NCI-H748 (cell line): ENCODE results near the gene RPS17.

Experiments
- DNase-seq: peaks from one replicate; lab custom pipeline; 2025; ENCODE audit not compliant: unreplicated experiment; lab: John Stamatoyannopoulos, UW

RPS17 gene

DNA sequence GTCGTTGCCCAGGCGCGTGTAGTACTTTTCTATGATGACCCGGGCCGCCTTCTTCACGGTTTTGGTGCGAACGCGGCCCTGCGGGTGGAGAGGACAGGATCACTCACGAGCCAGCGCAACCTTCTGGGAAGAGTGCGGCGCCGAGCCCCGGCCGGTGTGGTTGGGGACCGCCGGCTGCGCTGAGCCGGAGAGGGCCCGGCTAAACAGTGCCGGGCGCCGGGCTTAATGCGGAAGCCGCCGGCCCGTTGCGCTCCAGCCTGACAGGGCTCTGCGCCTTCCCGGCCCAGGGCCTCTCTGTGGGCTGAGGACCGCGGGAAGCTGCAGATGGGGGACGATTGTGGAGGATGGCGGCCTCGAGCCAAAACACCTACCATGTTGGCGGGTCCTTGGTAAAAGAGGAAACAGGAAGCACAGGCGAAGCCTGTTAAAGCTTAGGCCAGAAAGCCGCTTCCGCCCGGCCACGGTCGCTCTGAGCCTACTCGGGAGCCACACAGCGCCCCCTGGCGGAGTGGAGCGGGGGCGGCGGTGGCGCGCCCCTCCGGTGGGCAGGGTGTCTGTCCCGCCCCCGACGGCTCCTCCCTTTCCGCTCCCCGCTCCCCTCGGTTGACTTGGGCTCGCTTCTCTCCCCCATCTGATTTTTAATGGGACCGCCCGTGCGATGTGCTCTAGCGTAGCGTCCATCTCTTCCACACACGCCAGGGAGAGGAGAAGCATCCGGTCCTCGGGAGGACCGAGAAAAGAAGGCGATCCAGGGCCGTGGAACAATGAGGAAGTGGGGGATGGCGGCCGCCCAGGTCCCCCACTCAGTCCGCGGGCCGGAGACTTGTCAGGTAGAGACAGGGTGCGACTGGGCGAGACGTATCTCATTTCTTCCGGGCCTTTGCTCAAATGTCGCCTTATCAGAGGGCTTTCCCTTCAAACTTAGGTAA lies at the start of gene RPS17:
RPS17 (minus strand) TSS at position 403 of the 929 bp plus-strand sequence; CDS start at position 374, 29 bp downstream.
- DNase-seq, result no peak

DNA sequence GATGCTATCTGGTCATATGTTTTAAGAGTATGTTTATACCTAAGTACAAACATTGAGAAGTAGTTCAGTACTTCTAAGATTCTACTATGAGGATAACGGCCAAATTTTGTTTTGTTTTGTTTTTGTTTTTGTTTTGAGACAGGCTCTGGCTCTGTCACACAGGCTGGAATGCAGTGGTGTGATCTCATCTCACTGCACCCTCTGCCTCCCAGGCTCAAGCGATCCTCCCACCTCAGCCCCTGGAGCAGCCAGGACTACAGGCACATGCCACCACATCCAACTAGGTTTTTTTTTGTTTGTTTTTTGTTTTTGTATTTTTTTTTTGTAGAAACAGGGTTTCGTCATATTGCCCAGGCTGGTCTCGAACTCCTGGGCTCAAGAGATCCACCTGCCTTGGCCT lies 47.5 kb upstream of the RPS17 start:
- DNase-seq, result no peak

DNA sequence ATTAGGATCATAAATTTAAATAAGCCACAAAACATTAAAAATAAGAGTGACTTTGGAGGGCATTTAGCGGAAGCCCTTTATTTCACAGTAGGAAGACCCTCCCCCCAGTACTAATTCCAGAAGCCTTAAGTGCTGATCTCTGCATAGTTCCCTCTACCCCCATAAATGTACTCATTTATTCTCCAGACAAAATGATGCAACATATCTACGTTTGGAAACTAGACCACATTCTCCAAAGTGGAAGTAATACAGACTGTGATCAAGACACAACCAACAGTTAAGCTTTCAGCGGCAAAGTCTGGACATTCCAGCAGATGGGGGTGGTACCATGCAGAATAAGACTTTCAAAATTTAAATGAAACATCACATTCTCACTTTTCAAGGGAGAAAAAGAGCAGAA lies 44.8 kb upstream of the RPS17 start:
- no peak for DNase-seq

DNA sequence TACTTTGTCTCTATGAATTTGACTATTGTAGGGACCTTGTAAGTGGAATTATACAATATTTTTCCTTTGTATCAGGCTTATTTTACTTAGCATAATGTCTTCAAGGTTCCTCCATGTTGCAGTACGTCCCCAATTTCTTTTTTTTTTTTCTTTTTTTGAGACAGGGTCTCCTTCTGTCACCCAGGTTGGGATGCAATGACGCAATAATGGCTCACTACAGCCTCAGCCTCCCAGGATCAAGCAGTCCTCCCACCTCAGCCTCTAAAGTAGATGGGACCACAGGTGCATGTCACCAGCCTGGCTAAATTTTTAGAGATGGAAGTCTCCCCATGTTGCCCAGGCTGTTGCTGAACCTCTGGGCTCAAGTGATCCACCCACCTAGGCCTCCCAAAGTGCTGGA lies 40.5 kb upstream of the RPS17 start:
- no peak for DNase-seq

DNA sequence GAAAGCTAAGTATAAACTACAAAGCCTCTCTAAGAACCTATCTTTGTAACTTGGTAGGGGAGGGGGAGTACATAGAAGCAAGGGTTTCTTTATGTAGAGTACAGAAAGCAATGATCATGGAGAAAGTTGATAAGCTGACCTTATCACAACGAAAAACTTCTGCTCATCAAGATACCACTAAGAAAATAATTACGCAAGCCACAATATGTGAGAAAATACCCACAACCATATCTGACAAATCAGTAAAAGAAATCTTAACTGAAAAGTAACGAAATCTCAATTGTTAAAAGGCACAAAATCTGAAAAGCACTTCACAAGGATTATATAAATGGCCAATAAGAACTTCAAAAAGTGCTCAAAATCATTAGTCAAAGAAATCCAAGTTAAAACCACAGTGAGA lies 35.1 kb upstream of the RPS17 start:
- DNase-seq, result no peak

DNA sequence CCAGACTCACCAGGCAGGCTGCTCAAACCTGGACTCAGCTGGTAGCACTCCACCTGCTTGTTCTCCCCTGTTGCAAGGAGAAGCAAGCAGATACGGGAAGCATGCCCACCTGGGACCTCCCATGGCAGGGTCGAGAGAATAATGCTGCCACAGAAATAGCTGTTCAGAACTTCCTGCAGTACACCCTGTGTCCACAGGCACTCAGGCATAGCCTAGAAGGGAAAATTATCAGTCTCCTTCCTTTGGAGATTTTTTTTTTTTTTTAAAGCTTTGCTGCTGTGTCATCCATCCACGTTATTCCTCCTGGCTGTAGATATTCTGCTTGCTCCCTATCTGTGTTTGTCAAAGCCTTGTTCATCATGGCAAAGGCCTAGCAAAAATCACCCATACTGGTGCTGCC lies 32.7 kb upstream of the RPS17 start:
- no peak for DNase-seq

DNA sequence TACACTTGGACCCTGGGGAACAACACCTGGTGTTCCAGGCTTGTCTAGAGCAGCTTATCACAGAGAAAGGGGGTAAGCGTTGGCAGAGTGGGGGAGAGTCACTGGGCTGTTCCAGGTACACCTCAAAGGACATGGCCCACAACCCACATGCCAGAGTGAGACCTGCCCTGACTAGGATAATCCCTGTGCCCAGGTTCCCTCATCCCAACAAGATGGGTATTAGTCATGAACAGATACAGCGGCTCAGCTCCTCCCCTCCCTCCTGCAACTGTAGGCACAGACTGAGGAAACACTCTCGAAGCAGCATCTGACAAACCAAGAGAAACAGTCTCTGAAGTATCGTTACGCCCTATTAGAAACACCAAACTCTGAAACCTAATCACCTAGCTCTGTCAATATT lies 32.1 kb upstream of the RPS17 start:
- no peak for DNase-seq

DNA sequence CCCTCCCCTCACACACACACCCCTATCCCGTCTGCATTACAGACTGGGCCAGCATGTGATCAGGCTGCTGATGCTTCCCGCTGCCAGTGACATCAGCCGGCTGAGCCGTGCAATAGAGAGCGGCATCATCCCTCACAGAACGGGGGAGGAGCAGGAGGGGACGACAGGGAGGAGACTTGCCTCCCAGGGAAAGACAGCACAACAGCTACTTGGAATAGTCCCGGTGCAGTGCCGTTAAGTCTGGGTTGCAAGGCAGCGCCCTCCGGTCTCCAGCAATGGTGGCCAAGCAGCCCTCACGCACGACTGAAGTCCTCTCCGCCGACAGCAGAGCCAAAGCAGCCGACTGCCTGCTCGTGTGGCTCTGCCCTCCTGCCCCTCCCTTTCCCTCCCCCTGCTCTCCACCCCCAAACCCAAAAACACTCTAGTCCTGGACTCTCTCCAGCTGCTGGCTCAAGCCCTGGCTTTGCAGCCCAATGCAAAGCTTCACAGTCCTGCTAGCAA lies 31.5 kb upstream of the RPS17 start:
- DNase-seq, result peak; percentile 3

DNA sequence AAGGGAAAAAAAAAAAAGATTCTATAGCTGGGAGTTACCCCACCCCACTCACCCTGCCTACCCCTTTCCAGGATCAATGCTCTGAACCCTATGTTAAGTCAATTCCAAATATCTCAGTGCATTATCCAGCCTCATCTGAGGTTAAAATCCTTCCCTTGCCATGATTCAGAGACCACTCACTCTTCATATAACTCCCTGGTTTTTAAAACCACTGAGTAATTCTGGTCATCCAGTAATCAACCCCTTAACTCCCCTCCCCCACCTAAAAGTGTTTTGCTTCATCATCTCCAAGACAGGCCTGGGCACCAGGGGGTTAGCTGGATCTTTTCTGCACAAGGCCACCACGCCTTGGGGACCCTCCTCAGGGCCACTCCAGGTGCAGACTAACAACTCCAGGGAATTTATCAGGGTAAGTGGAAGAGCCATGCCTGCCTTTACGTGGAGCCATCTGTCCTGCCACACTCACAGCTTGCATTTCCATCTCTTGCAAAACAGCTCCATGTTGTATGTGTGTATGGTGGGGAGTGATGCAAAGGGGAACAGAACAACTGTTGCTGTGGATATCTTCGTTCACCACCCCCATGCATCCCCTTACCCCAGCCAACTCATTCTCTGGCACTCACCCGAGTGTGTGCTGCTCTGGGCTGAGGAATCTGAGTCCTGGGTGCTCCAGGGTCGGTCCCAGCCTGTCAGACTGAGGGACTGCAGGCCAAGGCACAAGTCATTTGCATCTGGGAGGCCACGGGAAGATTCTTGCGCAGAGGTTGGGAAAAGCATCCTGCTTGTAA lies 30.7 kb upstream of the RPS17 start:
- no peak for DNase-seq

DNA sequence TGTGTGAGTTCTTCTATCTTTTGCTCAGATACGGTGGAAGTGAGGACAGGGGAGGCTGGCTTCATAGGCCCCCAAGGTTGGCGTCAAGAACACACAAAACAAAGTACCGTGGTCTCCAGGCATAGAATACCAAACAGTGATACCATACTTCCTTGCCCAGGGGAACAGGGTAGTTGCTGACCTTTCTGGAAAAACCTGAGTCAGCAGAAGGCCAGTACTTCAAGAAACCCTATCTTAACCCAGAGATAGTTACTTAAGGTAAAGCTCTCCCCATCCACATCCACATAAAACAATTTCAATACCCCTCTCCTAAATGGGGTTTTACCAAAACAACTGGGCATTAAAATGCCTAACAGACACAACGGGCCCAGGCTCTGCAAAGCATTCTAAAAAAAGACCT lies 29.6 kb upstream of the RPS17 start:
- no peak for DNase-seq

DNA sequence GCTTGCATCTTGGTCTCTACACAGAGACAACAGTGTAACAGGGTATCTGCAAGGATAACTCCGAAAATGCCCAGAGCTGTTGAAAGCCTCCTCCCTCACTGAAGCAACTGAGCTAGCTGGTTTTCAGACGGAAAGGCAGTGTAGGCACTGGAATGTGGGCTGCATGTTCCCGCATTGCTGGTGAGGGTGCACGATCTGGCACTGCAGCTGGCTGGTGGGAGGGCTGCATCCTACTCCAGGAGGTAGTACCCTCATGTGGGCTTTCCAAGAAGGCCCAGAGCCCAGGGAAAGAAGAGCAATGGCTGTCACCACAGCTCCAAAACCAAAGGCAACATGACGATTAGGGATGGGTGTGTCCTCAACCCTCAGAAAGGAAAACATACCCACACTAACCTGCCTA lies 28.7 kb upstream of the RPS17 start:
- DNase-seq, result no peak

DNA sequence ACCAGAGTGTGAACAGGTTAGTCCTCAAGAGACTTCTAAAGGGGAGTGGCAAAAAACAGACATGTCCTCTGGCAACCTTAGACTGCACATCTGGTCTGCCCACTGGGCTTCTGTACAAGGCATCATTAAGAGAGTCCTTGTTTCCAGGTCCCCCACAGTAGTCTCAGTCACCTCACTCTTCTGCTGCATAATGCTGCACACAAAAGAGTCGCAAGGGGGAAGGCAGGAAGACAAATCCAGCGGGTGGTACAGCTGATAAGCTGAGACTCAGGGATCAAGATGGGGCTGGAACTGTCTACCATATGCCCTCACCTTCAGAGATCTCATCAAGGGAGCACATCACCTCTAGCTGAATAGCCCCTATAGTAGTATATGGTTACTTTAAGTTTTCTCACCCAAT lies 27.4 kb upstream of the RPS17 start:
- DNase-seq, result no peak

DNA sequence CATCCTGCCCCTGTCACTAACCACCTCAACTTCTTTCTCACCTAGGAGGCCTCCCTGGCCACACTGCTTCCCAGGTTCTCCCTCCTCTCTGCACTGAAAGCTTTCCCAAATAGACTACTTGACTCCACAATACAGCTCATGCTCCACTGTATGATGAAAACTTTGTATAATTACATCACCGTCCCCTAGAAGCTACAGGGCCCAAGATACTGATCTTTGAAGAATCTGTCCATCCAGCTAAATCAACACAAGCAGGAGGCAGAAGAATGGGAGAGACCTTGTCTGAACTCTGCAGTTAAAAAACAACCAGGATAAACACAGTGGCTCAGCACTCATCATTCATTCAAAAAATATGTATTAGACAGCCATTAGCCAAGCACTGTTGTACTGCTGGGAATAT lies 26.4 kb upstream of the RPS17 start:
- DNase-seq, result no peak

DNA sequence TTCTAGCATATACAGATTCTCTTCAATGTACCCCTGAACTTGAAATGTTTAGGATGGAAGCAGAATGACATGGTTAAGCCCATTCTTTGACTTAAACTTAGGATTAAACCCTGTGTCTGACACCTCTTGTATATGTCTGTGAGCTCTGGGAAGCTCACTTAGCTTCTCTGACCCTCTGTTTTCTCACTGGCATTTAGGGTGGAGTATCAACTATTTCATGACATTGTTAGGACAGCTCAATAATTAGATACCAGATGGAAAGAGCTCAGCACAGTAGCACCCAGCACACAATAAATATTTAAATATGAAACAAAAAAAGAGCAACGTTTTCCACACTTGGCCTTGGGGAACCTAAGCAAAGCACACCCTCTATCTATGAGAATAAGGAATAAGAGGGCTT lies 18.2 kb upstream of the RPS17 start:
- DNase-seq, result no peak

DNA sequence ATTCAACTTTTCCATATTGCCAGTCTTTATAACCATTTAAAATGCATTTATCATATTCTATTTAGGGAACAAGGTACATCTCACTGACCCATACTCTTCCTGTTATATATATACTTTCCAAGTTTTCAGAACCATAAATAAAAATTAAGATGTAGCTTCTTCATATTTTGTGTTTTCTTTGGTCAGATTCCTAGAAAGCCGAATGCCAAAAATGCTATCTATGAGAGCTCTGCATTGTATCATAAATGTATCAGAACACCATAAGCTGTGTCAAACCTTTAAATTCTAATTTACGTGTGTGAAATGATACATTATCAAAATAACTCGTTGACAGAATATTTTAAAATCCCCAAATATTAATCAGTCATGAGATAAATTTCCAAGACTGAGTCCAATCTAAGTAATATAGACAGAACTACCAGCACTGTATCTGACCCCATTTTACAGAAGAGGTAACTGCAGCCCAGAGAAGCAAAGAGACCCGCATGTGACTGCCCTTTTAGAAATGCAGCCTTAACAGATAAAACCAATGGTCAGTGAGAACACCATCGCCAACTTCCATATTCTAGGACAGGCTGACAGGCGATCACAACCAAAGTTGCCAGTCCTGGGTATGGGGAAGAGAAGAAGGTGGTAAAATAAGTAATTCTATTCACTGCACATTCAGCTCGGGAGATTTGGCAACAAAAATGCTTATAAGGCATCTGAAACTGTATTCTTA lies 16.2 kb upstream of the RPS17 start:
- no peak for DNase-seq

DNA sequence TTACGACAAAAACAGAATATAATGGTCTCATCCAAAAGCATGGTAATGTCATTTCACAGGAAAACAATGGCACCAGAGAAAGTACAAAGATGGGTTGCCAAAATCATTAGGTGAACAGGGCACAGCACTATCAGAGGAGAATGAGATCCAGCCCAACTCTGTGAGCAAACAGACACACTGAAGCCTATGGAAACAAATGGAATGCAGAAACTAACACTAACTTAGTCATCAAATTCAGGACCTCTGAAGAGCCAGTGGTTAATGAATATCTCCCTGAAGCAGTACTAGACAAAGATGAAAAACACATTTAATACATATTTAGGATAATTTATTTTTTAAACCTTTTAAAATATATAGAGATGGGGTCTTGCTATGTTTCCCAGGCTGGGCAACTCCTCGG lies 14.6 kb upstream of the RPS17 start:
- DNase-seq, result no peak

DNA sequence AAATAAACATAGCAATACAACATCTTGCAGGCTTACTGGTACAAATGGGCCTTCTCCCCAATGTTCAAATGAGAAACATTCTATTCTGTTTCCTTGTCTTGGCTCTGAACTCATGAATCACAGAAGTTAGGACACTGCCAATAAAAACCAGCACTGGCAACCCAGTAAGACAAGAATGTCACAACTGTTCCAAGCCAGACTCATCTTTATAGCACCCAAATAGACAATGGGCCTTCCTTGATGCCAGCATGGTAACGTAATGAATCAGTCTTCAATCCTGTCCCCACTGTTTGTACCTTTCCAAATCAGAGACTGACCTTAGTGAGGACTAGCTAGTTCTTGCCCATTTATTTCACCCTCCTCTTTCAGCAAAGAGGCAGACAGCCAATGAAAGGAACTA lies 14.1 kb upstream of the RPS17 start:
- no peak for DNase-seq

DNA sequence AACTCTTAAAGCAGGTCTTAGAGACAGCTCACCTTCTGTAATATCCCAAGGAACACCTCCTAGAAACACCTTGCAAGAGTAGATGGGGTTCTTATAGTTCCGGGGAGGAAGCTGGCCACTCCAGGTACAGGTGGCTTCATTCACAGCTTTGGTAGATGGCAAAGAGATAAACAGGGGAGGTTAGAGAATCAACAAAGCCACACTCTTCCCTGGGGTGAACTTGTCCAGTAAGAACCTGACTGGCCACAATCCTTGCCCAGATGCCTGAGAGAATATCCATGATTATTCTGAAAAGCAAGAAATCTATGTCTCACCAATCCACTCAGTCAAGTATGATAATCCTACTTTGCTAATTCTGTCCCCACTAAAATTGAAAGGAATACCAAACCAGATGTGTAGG lies 13.6 kb upstream of the RPS17 start:
- no peak for DNase-seq

DNA sequence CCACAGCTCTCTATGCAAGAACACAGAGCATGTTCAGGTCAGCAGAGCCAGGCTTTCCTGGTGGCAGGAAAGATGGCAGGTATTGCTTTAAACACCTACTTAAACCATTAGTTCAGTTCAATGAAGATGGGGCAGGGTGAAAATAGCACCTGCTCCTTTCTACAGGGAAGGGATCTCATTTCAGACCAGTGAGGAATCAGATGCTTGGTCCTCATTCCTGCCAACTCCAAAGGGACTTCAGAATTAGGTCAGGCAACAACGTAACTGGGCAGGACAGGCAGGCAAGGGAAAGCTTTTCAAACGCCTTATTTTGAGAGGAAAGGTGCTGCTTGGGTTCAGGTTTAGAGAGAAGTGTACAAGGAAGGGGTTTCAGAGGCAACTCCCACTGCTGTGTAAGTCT lies 12.6 kb upstream of the RPS17 start:
- DNase-seq, result no peak

DNA sequence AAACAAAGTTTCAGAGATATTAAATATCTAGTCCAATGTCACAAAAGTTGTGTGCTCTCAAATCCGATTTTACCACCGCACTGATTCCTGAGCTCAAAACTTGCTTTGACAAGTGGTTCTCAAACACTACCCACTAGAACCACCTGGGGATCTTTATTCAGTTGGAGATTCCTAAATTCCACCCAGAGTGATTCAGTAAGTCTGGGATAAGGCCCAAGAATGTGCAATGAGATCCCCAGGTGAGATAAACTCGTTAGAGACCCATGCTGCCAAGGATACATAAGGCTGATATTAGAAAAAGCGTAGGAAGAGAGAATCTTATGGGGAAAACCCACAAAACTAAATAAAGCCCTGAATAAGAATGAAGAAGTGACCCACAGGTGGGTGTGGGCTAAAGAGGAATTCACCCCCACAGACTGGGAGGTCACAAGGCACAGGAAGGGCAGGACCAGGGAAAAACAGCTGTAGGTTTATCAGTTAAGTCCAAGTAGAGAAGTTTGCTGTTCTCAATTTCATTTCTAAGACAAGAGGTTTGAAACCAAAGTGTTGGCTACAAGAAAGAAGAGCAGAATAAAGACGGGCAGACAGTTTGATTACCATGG lies 11.5 kb upstream of the RPS17 start:
- DNase-seq, result no peak

DNA sequence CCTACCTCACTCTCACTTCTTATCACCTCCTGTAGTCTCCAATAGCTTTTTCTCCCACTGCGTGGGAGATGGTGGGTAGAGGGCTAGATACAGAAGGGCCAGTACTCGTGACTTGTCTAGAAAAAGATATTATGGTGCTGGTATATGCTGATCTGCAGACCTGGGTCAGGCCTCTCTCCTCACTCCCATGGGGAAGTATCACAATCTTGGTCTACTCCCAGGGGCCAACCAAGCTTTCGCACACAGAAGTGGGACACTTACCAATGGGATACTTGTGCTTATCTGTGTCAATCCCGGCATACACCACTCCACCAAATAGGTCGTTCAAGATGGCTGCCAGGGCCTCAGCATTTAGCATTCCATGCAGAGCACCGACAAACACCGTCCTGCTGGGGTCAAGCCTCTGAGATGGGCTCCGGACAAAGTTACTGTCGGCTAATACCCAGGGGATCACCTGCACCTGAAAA lies 9.0 kb upstream of the RPS17 start:
- DNase-seq, result no peak
